GM12878 (cell line): ENCODE measurements around the gene EIF4B. TPM values are rescaled to one million over a fixed set of nuclear protein-coding genes. Genes with fewer than 3 reads are reported as not detected.

Source experiments
- ATAC-seq: fragments of 200-7000 bp; cut with Tn5 transposase; 3 replicates; pipeline ENCODE4 v1.9.1; 2020; ENCODE audit warnings: mild to moderate bottlenecking, moderate library complexity
- BruUV-seq: library from RNA; stranded (reverse); fragments of 400-500 nt; replicated peaks from 2 replicates; lab custom pipeline; 2021; lab: Mats Ljungman, UMichigan
- CTCF ChIA-PET: fragments of 300-600 bp; sonication (Branson Sonifier 250); formaldehyde crosslinking; extraction: SDS; loops from one replicate; lab custom pipeline; 2021; ENCODE audit warnings: inconsistent platforms; lab: Yijun Ruan, JAX
- POLR2A ChIA-PET: fragments of 350-600 bp; formaldehyde crosslinking; extraction: SDS; loops from one replicate; lab custom pipeline; 2021; ENCODE audit warnings: inconsistent platforms; lab: Charles Lee
- RAD21 ChIA-PET: fragments of 300-600 bp; sonication (Branson Sonifier 250); formaldehyde crosslinking; loops from one replicate; lab custom pipeline; 2023; ENCODE audit warnings: antibody characterized with exemption; ENCODE audit not compliant: unreplicated experiment; lab: Charles Lee
- SMC1A ChIA-PET: fragments of 300-600 bp; sonication (Branson Sonifier 250); formaldehyde crosslinking; loops from one replicate; lab custom pipeline; 2023; ENCODE audit not compliant: unreplicated experiment, uncharacterized antibody; lab: Charles Lee
- DNase-seq: peaks from one replicate; pipeline ENCODE4 v3.0.0-alpha.2; 2011; ENCODE audit warnings: low read depth, low spot score
- FAIRE-seq: peaks from 3 replicates; lab custom pipeline; 2011; peaks lifted over from hg19 to GRCh38; lab: Jason Lieb, UNC
- H2AFZ ChIP-seq: 2 replicates; pipeline ENCODE4 v1.6.0; 2011; ENCODE audit warnings: low read depth, low read length, control low read depth; ENCODE audit not compliant: control insufficient read depth
- H3K27ac ChIP-seq: 2 replicates; pipeline ENCODE4 v1.5.1; 2011; ENCODE audit warnings: control low read depth; ENCODE audit not compliant: control insufficient read depth, insufficient read depth
- H3K27me3 ChIP-seq, 2 experiments: replicated peaks in 1 of 2; 2 replicates each; pipeline versions ENCODE4 v1.6.0 to v1.6.1; 2011; ENCODE audit warnings: low read length in 1 of 2; ENCODE audit not compliant: control insufficient read depth in 2 of 2, insufficient read depth in 2 of 2
- H3K36me3 ChIP-seq, 2 experiments: 2 replicates each; pipeline ENCODE4 v1.5.1; 2011; ENCODE audit warnings: low read length in 1 of 2; ENCODE audit not compliant: control insufficient read depth in 2 of 2, insufficient read depth in 2 of 2
- H3K4me1 ChIP-seq: 2 replicates; pipeline ENCODE4 v1.6.1; 2011; ENCODE audit warnings: mild to moderate bottlenecking, low read length, moderate library complexity, mixed read lengths; ENCODE audit not compliant: control insufficient read depth, insufficient read depth
- H3K4me2 ChIP-seq: 2 replicates; pipeline ENCODE4 v1.6.0; 2011; ENCODE audit warnings: control low read depth; ENCODE audit not compliant: control insufficient read depth, insufficient read depth
- H3K4me3 ChIP-seq: fragments of 200-600 bp; sonication (generic); 2 replicates; pipeline ENCODE4 v1.5.1; 2016
- H3K79me2 ChIP-seq: 2 replicates; pipeline ENCODE4 v1.6.0; 2011; ENCODE audit warnings: low read length; ENCODE audit not compliant: control insufficient read depth, insufficient read depth
- H3K9ac ChIP-seq: 2 replicates; pipeline ENCODE4 v1.8.0; 2011; ENCODE audit warnings: low read length, control low read depth, mixed read lengths; ENCODE audit not compliant: control insufficient read depth, insufficient read depth
- H3K9me3 ChIP-seq: replicated peaks from 3 replicates; pipeline ENCODE4 v1.5.1; 2011; ENCODE audit warnings: mild to moderate bottlenecking, low read length; ENCODE audit not compliant: control insufficient read depth, insufficient read depth
- H4K20me1 ChIP-seq: 2 replicates; pipeline ENCODE4 v1.6.0; 2011; ENCODE audit not compliant: control insufficient read depth, insufficient read depth
- ASH2L ChIP-seq: fragments of 300-600, 200-600 bp; sonication (generic); IDR thresholded peaks from 2 replicates; pipeline ENCODE4 v1.6.1; 2017; ENCODE audit warnings: low read depth, mild to moderate bottlenecking, borderline replicate concordance
- BMI1 ChIP-seq: fragments of 450-650 bp; IDR thresholded peaks from 2 replicates; pipeline ENCODE4 v1.6.1; 2016; ENCODE audit warnings: mild to moderate bottlenecking, moderate library complexity, borderline replicate concordance
- HSF1 ChIP-seq: fragments of 150-350 bp; IDR thresholded peaks from 2 replicates; pipeline ENCODE4 v1.6.1; 2014; ENCODE audit warnings: mild to moderate bottlenecking, low read depth, low read length
- KDM1A ChIP-seq: fragments of 200-600 bp; sonication (generic); IDR thresholded peaks from 2 replicates; pipeline ENCODE4 v1.6.1; 2016; ENCODE audit warnings: borderline replicate concordance
- MTA3 ChIP-seq: IDR thresholded peaks from 2 replicates; pipeline ENCODE4 v1.6.1; 2012; ENCODE audit warnings: low read length, inconsistent platforms, borderline replicate concordance
- PBX3 ChIP-seq: IDR thresholded peaks from 2 replicates; pipeline ENCODE4 v1.6.1; 2011; ENCODE audit warnings: mild to moderate bottlenecking, low read depth, low read length, moderate library complexity; ENCODE audit not compliant: insufficient replicate concordance
- SMARCA5 ChIP-seq: fragments of 450-650 bp; IDR thresholded peaks from 2 replicates; pipeline ENCODE4 v1.6.1; 2017; ENCODE audit warnings: mild to moderate bottlenecking
- USF2 ChIP-seq: IDR thresholded peaks from 2 replicates; pipeline ENCODE4 v1.6.1; 2011; ENCODE audit warnings: low read depth, low read length, improper control_type of control experiment, borderline replicate concordance
- ZSCAN29 ChIP-seq: fragments of 450-650 bp; IDR thresholded peaks from 2 replicates; pipeline ENCODE4 v1.6.1; 2017; ENCODE audit warnings: mild to moderate bottlenecking, moderate library complexity
- ZZZ3 ChIP-seq: IDR thresholded peaks from 2 replicates; pipeline ENCODE4 v1.6.1; 2011; ENCODE audit warnings: low read depth; ENCODE audit not compliant: control insufficient read depth, insufficient read length
- WGBS: methylation state at CpG from one replicate; pipeline ENCODE4 v1.1.6; 2016; ENCODE audit warnings: low lambda C conversion rate; ENCODE audit not compliant: insufficient replicate concordance, insufficient coverage; ENCODE audit errors: missing lambda C conversion rate; 5-methylcytosine and 5-hydroxymethylcytosine counted together
- in situ Hi-C: fragments of 300-500 bp; cut with MboI; formaldehyde crosslinking; loops from 9 replicates; pipeline ENCODE4 v1.14.3; 2018; ENCODE audit warnings: mixed read lengths
- intact Hi-C: fragments of 100-400 bp; cut with micrococcal nuclease; formaldehyde crosslinking; loops from one replicate; pipeline ENCODE4 v1.14.2; 2022; ENCODE audit not compliant: unreplicated experiment
- polyA plus RNA-seq, 11 experiments: library from polyadenylated mRNA; depleted of rRNA in 4 of 11; unstranded in 6 of 11; stranded (reverse) in 5 of 11; fragments of >200 nt; fragmentation: Nextera tagmentation in 4 of 11; fragmentation: Illumina TruSeq in 1 of 11; extraction: Ambion mirVana in 4 of 11; extraction: Trizol in 1 of 11; gene quantifications; 1 replicate in 1 of 11; 2 replicates in 10 of 11; pipeline versions ENCODE4 v1.2.1 to v1.2.3, GENCODE V29; 2011 to 2016; ENCODE audit warnings: inconsistent platforms in 2 of 11, missing spikeins in 2 of 11, low read depth in 1 of 11
- total RNA-seq, 4 experiments: library from RNA; depleted of rRNA in 3 of 4; stranded (reverse); fragments of >200 nt in 3 of 4; fragmentation: Illumina TruSeq in 1 of 4; extraction: Trizol in 1 of 4; gene quantifications; 2 replicates each; pipeline versions ENCODE4 v1.2.1 to v1.2.3, GENCODE V29; 2013 to 2021

The EIF4B gene
- total and polyA plus RNA-seq, 10 of the 15 experiments (the other 5 are each of a cell fraction or from before 2014, with no cell fraction given) = 123 to 752 (median 431) TPM

- Histone ChIP-seq H3K9ac (no peak overlapping the region), H3K9me3 (no peaks in the 10 kb centered on the region), H4K20me1 (no peaks in the 10 kb centered on the region), H3K4me3 (no peak overlapping the region), H3K4me1 (no peaks in the 10 kb centered on the region), H3K27me3 (peaks cover 0 to 8% of the 10 kb centered on the region in 2 experiments; a peak in 1 of 4 replicates), H3K36me3 (no peaks in the 10 kb centered on the region), H3K79me2 (no peaks in the 10 kb centered on the region), H3K4me2 (no peak overlapping the region), H3K27ac (no peak overlapping the region), H2AFZ (no peak overlapping the region)
- TF ChIP-seq ZSCAN29 = no peak
- in situ Hi-C loops (no loop called here), intact Hi-C loops (no loop called here)
- WGBS = 76% methylated on average over 3 of the region's 3 CpGs
- DNase-seq (no peak), FAIRE-seq (no peak), ATAC-seq (no peak)
- SMC1A ChIA-PET = interaction anchor here (0.6 to 1.8 kb wide), 7 partner anchors 10 to 25 kb away, joined by 3 to 5 read pairs (median 4); partner anchors contain the start of gene SOAT2
- POLR2A ChIA-PET = interaction anchor here (1.9 kb wide), 1 partner anchor 9 kb away, joined by 4 read pairs; no protein-coding TSS in a partner anchor
- CTCF ChIA-PET = interaction anchor here (0.7 to 13.2 kb wide), 4 partner anchors 12 to 259 kb away, joined by 3 to 177 read pairs (median 6); partner anchors contain the start of genes IGFBP6 and SOAT2
- no TSS peak for BruUV-seq
- RAD21 ChIA-PET = interaction anchor here (1.3 kb wide), 1 partner anchor 12 kb away, joined by 5 read pairs; no protein-coding TSS in a partner anchor
Measured at GRCh38 chr12:53086361-53086760, 80.1 kb downstream of the EIF4B start.

DNA sequence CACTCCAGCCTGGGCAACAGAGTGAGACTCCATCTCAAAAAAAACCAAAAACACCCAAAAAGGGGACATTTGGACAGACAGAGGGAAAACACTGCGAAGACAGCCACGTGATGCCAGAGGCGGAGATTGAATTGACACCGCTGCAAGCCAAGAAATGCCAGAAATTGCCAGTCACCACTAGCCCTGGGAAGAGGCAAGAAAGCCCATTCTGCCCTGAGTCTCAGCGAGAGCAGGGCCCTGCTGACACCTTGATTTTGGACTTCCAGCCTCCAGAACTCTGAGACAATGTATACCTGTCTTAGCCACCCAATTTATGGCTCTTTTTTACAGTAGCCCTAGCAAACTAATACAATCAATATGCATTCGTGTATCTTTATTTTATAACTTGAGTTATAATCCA lies 83.8 kb downstream of the EIF4B start:
- ATAC-seq (no peak), DNase-seq (no peak), FAIRE-seq (no peak)
- ChIA-PET RAD21 (no interaction called here), CTCF (interaction anchor here (0.8 to 3.0 kb wide), 4 partner anchors 9 to 35 kb away, joined by 4 to 17 read pairs (median 8); no protein-coding TSS in a partner anchor), POLR2A (interaction anchor here (1.3 to 1.6 kb wide), 2 partner anchors 9 to 11 kb away, joined by 3 to 7 read pairs; partner anchors contain the start of gene SPRYD3), SMC1A (interaction anchor here (1.0 kb wide), 1 partner anchor 11 kb away, joined by 3 read pairs; the partner anchor contains the start of gene SPRYD3)
- Histone ChIP-seq H2AFZ (no peak overlapping the region), H3K9me3 (no peaks in the 10 kb centered on the region), H3K9ac (no peak overlapping the region), H3K79me2 (no peaks in the 10 kb centered on the region), H3K4me1 (no peaks in the 10 kb centered on the region), H4K20me1 (no peaks in the 10 kb centered on the region), H3K27ac (no peak overlapping the region), H3K4me2 (no peak overlapping the region), H3K27me3 (peaks cover 0 to 8% of the 10 kb centered on the region in 2 experiments; a peak in 2 of 4 replicates), H3K4me3 (no peak overlapping the region), H3K36me3 (no peaks in the 10 kb centered on the region)
- 53% methylated on average over 6 of the region's 6 CpGs for WGBS
- in situ Hi-C loops (no loop called here), intact Hi-C loops (no loop called here)
- no TSS peak for BruUV-seq
- TF ChIP-seq MTA3 (no peak), BMI1 (no peak), SMARCA5 (no peak), HSF1 (no peak), ZZZ3 (no peak), KDM1A (no peak), ASH2L (no peak), USF2 (no peak), PBX3 (no peak)
